ENCODE results near the gene RREB1. TPM values are rescaled to one million over a fixed set of nuclear protein-coding genes. Genes with fewer than 3 reads are reported as not detected.

The RREB1 gene
- total RNA-seq, 1 experiment from 2014 or later: 35.8 TPM

GRCh38 chr6:7198833-7199800, 91.4 kb downstream of the RREB1 start:
- H2BK20ac ChIP-seq (ENCODE audit: low read depth, low read length, poor library complexity, severe bottlenecking): no peak overlapping the region
- H3K56ac ChIP-seq (ENCODE audit: insufficient read length, low read depth, low read length): no peak overlapping the region
- H3K4me1 ChIP-seq (ENCODE audit: insufficient read depth, low read length): 0 out of 2 replicates have a peak, but pooled peaks cover 4% of the 10 kb centered on the region
- H3K9me3 ChIP-seq (ENCODE audit: control insufficient read depth, low read depth, low read length): no peaks in the 10 kb centered on the region
- H3K27ac ChIP-seq (ENCODE audit: insufficient read length, low read depth, low read length): no peak overlapping the region
- no peaks in the 10 kb centered on the region; the same call in 1 of the 2 replicates for H3K27me3 Mint-ChIP-seq (ENCODE audit: low read depth)
- no peaks in the 10 kb centered on the region for H3K23me2 ChIP-seq (ENCODE audit: insufficient read length, low read depth, low read length, poor library complexity, severe bottlenecking)
- H3K4ac ChIP-seq (ENCODE audit: low read depth, low read length): no peak overlapping the region
- H2BK5ac ChIP-seq (ENCODE audit: insufficient read length, low read length): no peak overlapping the region
- no peak overlapping the region for H3K14ac ChIP-seq (ENCODE audit: insufficient read depth, low read length)
- TF ChIP-seq CTCF (conservative IDR thresholded peaks at IDR 0.05): no peak
- no peak overlapping the region for H4K8ac ChIP-seq (replicated peaks; ENCODE audit: insufficient read length, low read depth, low read length)
- no peak overlapping the region for H3K9ac ChIP-seq (ENCODE audit: extremely low read depth, insufficient read length, low read length)
- H4K5ac ChIP-seq (ENCODE audit: insufficient read length, low read depth, low read length): no peak overlapping the region
- H3K4me1 Mint-ChIP-seq: peaks cover 21 to 25% of the 10 kb centered on the region in 2 experiments
- no peak overlapping the region for H3K23ac ChIP-seq (ENCODE audit: insufficient read length, low read depth, low read length)
- WGBS (ENCODE audit: extremely low coverage, insufficient read length, low lambda C conversion rate): no CpG with 5 or more reads among the region's 11 CpGs
- no peak overlapping the region for H3K4me3 Mint-ChIP-seq
- H2AK5ac ChIP-seq (ENCODE audit: insufficient read length, low read length): no peak overlapping the region
- H3K4me2 ChIP-seq (ENCODE audit: insufficient read depth, insufficient read length, low read length): no peak overlapping the region
- no peak overlapping the region for H2AFZ ChIP-seq (ENCODE audit: low read length)
- H3K27ac Mint-ChIP-seq: no peak overlapping the region
- H2BK120ac ChIP-seq (ENCODE audit: low read depth, low read length, poor library complexity, severe bottlenecking): no peak overlapping the region
- no peaks in the 10 kb centered on the region for H3K79me1 ChIP-seq (ENCODE audit: insufficient read depth, low read depth, low read length, poor library complexity, severe bottlenecking)
- no peak overlapping the region for H4K91ac ChIP-seq (ENCODE audit: insufficient read length, low read depth, low read length)
- no peak overlapping the region for H2BK15ac ChIP-seq (ENCODE audit: low read depth, low read length)
- no peaks in the 10 kb centered on the region for H3K79me2 ChIP-seq (ENCODE audit: insufficient read depth, low read length)
- no peaks in the 10 kb centered on the region for H4K20me1 ChIP-seq (ENCODE audit: control insufficient read depth, insufficient read depth, insufficient read length)
- no peak overlapping the region for H3T11ph ChIP-seq (ENCODE audit: low read length)
- peaks cover 4 to 13% (median 5%) of the 10 kb centered on the region in 3 experiments; a peak in 6 of 7 replicates for H3K36me3 Mint-ChIP-seq (ENCODE audit: insufficient read depth in 1 of 3, low read depth in 3 of 3)
- DNase-seq: no peak
- H2BK12ac ChIP-seq (ENCODE audit: insufficient read length, low read depth, low read length): no peak overlapping the region
- no peak overlapping the region for H3K18ac ChIP-seq (ENCODE audit: insufficient read length, low read depth, low read length)
- H3K27me3 ChIP-seq (ENCODE audit: insufficient read depth, low read length): no peaks in the 10 kb centered on the region
- H3K9me3 Mint-ChIP-seq: no peaks in the 10 kb centered on the region

All from H9 (cell line).